HepG2 (cell line): Measurements from ENCODE around the gene ASL. TPM values are rescaled to one million over a fixed set of nuclear protein-coding genes. Genes with fewer than 3 reads are reported as not detected.

ENCODE experiments used
- ATAC-seq: fragments of 200-7000 bp; cut with Tn5 transposase; 3 replicates; pipeline ENCODE4 v1.9.1; 2020; ENCODE audit warnings: mild to moderate bottlenecking, moderate library complexity
- BruUV-seq: library from RNA; stranded (reverse); fragments of 400-500 nt; replicated peaks from 2 replicates; lab custom pipeline; 2021; lab: Mats Ljungman, UMichigan
- CTCF ChIA-PET: fragments of 300-600 bp; formaldehyde crosslinking; extraction: SDS; loops from one replicate; lab custom pipeline; 2021; ENCODE audit warnings: low total read pairs, inconsistent platforms, low intra/inter-chr PET ratio; lab: Yijun Ruan, JAX
- POLR2A ChIA-PET: fragments of 350-600 bp; sonication (Branson Sonifier 250); formaldehyde crosslinking; loops from one replicate; lab custom pipeline; 2020; ENCODE audit warnings: antibody characterized with exemption, inconsistent platforms; lab: Yijun Ruan, JAX
- DNase-seq: peaks from one replicate; pipeline ENCODE4 v3.0.0-alpha.2; 2015; ENCODE audit warnings: low spot score
- FAIRE-seq: peaks from 3 replicates; lab custom pipeline; 2011; peaks lifted over from hg19 to GRCh38; lab: Jason Lieb, UNC
- H2AFZ ChIP-seq: one replicate; pipeline ENCODE4 v1.6.1; 2011; ENCODE audit warnings: low read length, inconsistent platforms
- H3K27ac ChIP-seq: fragments of 300-600 bp; 3 replicates; pipeline ENCODE4 v1.8.0; 2011; ENCODE audit warnings: mixed run types, mild to moderate bottlenecking, mixed read lengths, low read length, inconsistent platforms; ENCODE audit not compliant: insufficient read depth; ENCODE audit errors: extremely low read length
- H3K27me3 ChIP-seq, 2 experiments: fragments of 200-600 bp in 1 of 2; 2 replicates in 1 of 2; 3 replicates in 1 of 2; pipeline versions ENCODE4 v1.6.0 to v1.8.0; 2011; ENCODE audit warnings: low read length in 2 of 2, mild to moderate bottlenecking in 2 of 2, moderate library complexity in 2 of 2, inconsistent platforms in 1 of 2; ENCODE audit not compliant: insufficient read depth in 2 of 2, control insufficient read depth in 1 of 2
- H3K36me3 ChIP-seq, 2 experiments: fragments of 200-600 bp in 1 of 2; replicated peaks in 1 of 2; 2 replicates in 1 of 2; 3 replicates in 1 of 2; pipeline versions ENCODE4 v1.5.1 to v1.8.0; 2011; ENCODE audit warnings: low read length in 2 of 2, inconsistent platforms in 1 of 2; ENCODE audit not compliant: insufficient read depth in 2 of 2, control insufficient read depth in 1 of 2
- H3K4me1 ChIP-seq: 2 replicates; pipeline ENCODE4 v1.5.1; 2012; ENCODE audit warnings: low read length, inconsistent platforms; ENCODE audit not compliant: insufficient read depth
- H3K4me2 ChIP-seq: 2 replicates; pipeline ENCODE4 v1.6.0; 2011; ENCODE audit warnings: low read depth, low read length, inconsistent platforms
- H3K4me3 ChIP-seq, 3 experiments: fragments of 200-600 bp in 1 of 3; sonication (generic), shearing (Covaris generic) in 1 of 3; replicated peaks in 1 of 3; 2 replicates each; pipeline ENCODE4 v1.5.1; 2011 to 2016; ENCODE audit warnings: low read length in 3 of 3, inconsistent platforms in 2 of 3, low read depth in 2 of 3, mild to moderate bottlenecking in 2 of 3, control low read depth in 1 of 3, mixed read lengths in 1 of 3; ENCODE audit not compliant: insufficient read depth in 1 of 3
- H3K79me2 ChIP-seq: one replicate; pipeline ENCODE4 v1.6.1; 2011; ENCODE audit warnings: low read length, inconsistent platforms; ENCODE audit not compliant: insufficient read depth
- H3K9ac ChIP-seq: 2 replicates; pipeline ENCODE4 v1.6.0; 2011; ENCODE audit warnings: mild to moderate bottlenecking, low read depth, low read length, inconsistent platforms; ENCODE audit not compliant: insufficient read depth
- H3K9me3 ChIP-seq: 2 replicates; pipeline ENCODE4 v1.5.1; 2012; ENCODE audit warnings: mild to moderate bottlenecking, low read length
- H4K20me1 ChIP-seq: 2 replicates; pipeline ENCODE4 v1.6.0; 2011; ENCODE audit warnings: inconsistent platforms, mild to moderate bottlenecking, low read length, moderate library complexity; ENCODE audit not compliant: insufficient read depth
- ARNTL ChIP-seq: sonication (generic); formaldehyde crosslinking; IDR thresholded peaks from 2 replicates; pipeline ENCODE4 v1.4.0; 2020; ENCODE audit warnings: mild to moderate bottlenecking, missing genetic modification reagents
- CBFB ChIP-seq: sonication (generic); formaldehyde crosslinking; IDR thresholded peaks from 2 replicates; pipeline ENCODE4 v1.4.0; 2020; ENCODE audit warnings: missing genetic modification reagents
- CEBPG ChIP-seq: IDR thresholded peaks from 2 replicates; pipeline ENCODE4 v1.6.1; 2016
- FOXA3 ChIP-seq: IDR thresholded peaks from 2 replicates; pipeline ENCODE4 v1.6.1; 2016; ENCODE audit warnings: missing genetic modification reagents, missing compliant biosample characterization
- GMEB2 ChIP-seq: IDR thresholded peaks from 2 replicates; pipeline ENCODE4 v1.6.1; 2016; ENCODE audit warnings: missing biosample characterization, missing genetic modification reagents, low read depth
- HIVEP1 ChIP-seq: sonication (generic); formaldehyde crosslinking; IDR thresholded peaks from 2 replicates; pipeline ENCODE4 v1.4.0; 2020; ENCODE audit warnings: mild to moderate bottlenecking, missing genetic modification reagents
- HOXA7 ChIP-seq: sonication (generic); formaldehyde crosslinking; IDR thresholded peaks from 2 replicates; pipeline ENCODE4 v1.8.1; 2022; ENCODE audit warnings: mild to moderate bottlenecking, missing genetic modification reagents, moderate library complexity
- IRF2 ChIP-seq: IDR thresholded peaks from 2 replicates; pipeline ENCODE4 v1.6.1; 2018; ENCODE audit warnings: missing genetic modification reagents, missing compliant biosample characterization
- ISL2 ChIP-seq: sonication (generic); formaldehyde crosslinking; IDR thresholded peaks from 2 replicates; pipeline ENCODE4 v1.5.0; 2020; ENCODE audit warnings: missing genetic modification reagents
- KDM1A ChIP-seq: IDR thresholded peaks from 2 replicates; pipeline ENCODE4 v1.6.1; 2016; ENCODE audit warnings: missing compliant biosample characterization
- KMT2B ChIP-seq: IDR thresholded peaks from 2 replicates; pipeline ENCODE4 v1.6.1; 2016; ENCODE audit warnings: missing genetic modification reagents, missing compliant biosample characterization
- MXD4 ChIP-seq: IDR thresholded peaks from 2 replicates; pipeline ENCODE4 v1.6.1; 2016; ENCODE audit warnings: mild to moderate bottlenecking, missing biosample characterization, missing genetic modification reagents
- MYC ChIP-seq: sonication (generic); formaldehyde crosslinking; IDR thresholded peaks from 2 replicates; pipeline ENCODE4 v1.9.0; 2021; ENCODE audit warnings: missing genetic modification reagents, borderline replicate concordance
- PBX3 ChIP-seq: sonication (generic); formaldehyde crosslinking; IDR thresholded peaks from 2 replicates; pipeline ENCODE4 v1.8.1; 2023; ENCODE audit warnings: missing genetic modification reagents, inconsistent platforms, borderline replicate concordance
- PCBP1 ChIP-seq: fragments of 200-400 bp; formaldehyde crosslinking; IDR thresholded peaks from 2 replicates; pipeline ENCODE4 v1.6.1; 2017; ENCODE audit warnings: mild to moderate bottlenecking, low read depth, low read length, borderline replicate concordance
- RCOR2 ChIP-seq: IDR thresholded peaks from 2 replicates; pipeline ENCODE4 v1.6.1; 2016; ENCODE audit warnings: missing biosample characterization, missing genetic modification reagents
- RELA ChIP-seq: sonication (generic); formaldehyde crosslinking; IDR thresholded peaks from 2 replicates; pipeline ENCODE4 v1.4.0; 2020; ENCODE audit warnings: missing genetic modification reagents
- SUZ12 ChIP-seq: fragments of 150-350 bp; IDR thresholded peaks from 2 replicates; pipeline ENCODE4 v1.6.1; 2014; ENCODE audit warnings: low read depth, low read length
- TFDP2 ChIP-seq: sonication (generic); formaldehyde crosslinking; IDR thresholded peaks from 2 replicates; pipeline ENCODE4 v1.4.0; 2020; ENCODE audit warnings: missing genetic modification reagents
- ZC3H4 ChIP-seq: sonication (generic); formaldehyde crosslinking; IDR thresholded peaks from 2 replicates; pipeline ENCODE4 v1.4.0; 2020; ENCODE audit warnings: missing genetic modification reagents, borderline replicate concordance
- ZNF264 ChIP-seq: sonication (generic); formaldehyde crosslinking; IDR thresholded peaks from 2 replicates; pipeline ENCODE4 v1.4.0; 2020; ENCODE audit warnings: missing genetic modification reagents
- ZNF441 ChIP-seq: sonication (generic); formaldehyde crosslinking; IDR thresholded peaks from 2 replicates; pipeline ENCODE4 v1.7.0; 2021; ENCODE audit warnings: missing genetic modification reagents, borderline replicate concordance
- ZNF766 ChIP-seq: sonication (generic); formaldehyde crosslinking; IDR thresholded peaks from 2 replicates; pipeline ENCODE4 v1.5.0; 2020; ENCODE audit warnings: missing genetic modification reagents, borderline replicate concordance
- ZNF83 ChIP-seq: sonication (generic); formaldehyde crosslinking; IDR thresholded peaks from 2 replicates; pipeline ENCODE4 v1.4.0; 2020; ENCODE audit warnings: missing genetic modification reagents, mild to moderate bottlenecking, borderline replicate concordance
- WGBS: methylation state at CpG from one replicate; pipeline ENCODE4 v1.1.6; 2017; ENCODE audit warnings: low lambda C conversion rate; 5-methylcytosine and 5-hydroxymethylcytosine counted together
- in situ Hi-C: cut with HindIII; loops from 2 replicates; pipeline ENCODE4 v1.10.0; 2017; ENCODE audit warnings: low pct_unique_long_range_greater_than_20kb; ENCODE audit not compliant: extremely low pct_ligation_motif_present
- intact Hi-C: fragments of 100-400 bp; cut with micrococcal nuclease; formaldehyde crosslinking; loops from one replicate; pipeline ENCODE4 v1.10.0; 2022; ENCODE audit not compliant: unreplicated experiment
- polyA plus RNA-seq, 8 experiments: library from polyadenylated mRNA; depleted of rRNA in 3 of 8; stranded (reverse) in 7 of 8; unstranded in 1 of 8; fragments of >200 nt; fragmentation: Illumina TruSeq in 4 of 8; extraction: Trizol in 4 of 8; gene quantifications; 2 replicates each; pipeline versions ENCODE4 v1.2.1 to v1.2.3, GENCODE V29; 2011 to 2016; ENCODE audit warnings: low read depth in 4 of 8, missing spikeins in 1 of 8, mixed read lengths in 1 of 8; ENCODE audit not compliant: insufficient read depth in 1 of 8
- total RNA-seq, 5 experiments: library from RNA; depleted of rRNA; stranded (reverse); fragments of >200 nt; fragmentation: Illumina TruSeq; extraction: Trizol; gene quantifications; 2 replicates each; pipeline ENCODE4 v1.2.3, GENCODE V29; 2016; ENCODE audit warnings: low read depth in 1 of 5

ASL gene
- total and polyA plus RNA-seq, 2 of the 13 experiments (the other 11 are each of a cell fraction or from before 2014, with no cell fraction given), result 71.4 to 96.5 TPM

GRCh38 chr7:66050990-66051448 lies 24.6 kb upstream of the ASL start:
- peak overlapping the region; percentile 23 for H3K27ac ChIP-seq
- no TSS peak for BruUV-seq
- POLR2A ChIA-PET, result interaction anchor here (0.8 to 1.3 kb wide), 5 partner anchors 24 to 690 kb away, joined by 3 to 4 read pairs (median 3); partner anchors contain the start of genes CRCP and RABGEF1
- DNase-seq (peak; percentile 82), FAIRE-seq (peak; percentile 71), ATAC-seq (peak; percentile 81)
- intact Hi-C loops (no loop called here), in situ Hi-C loops (no loop called here)
- no peak overlapping the region for H2AFZ ChIP-seq
- no peaks in the 10 kb centered on the region for H3K36me3 ChIP-seq
- no peaks in the 10 kb centered on the region for H3K79me2 ChIP-seq
- H3K4me2 ChIP-seq, result peak overlapping the region; percentile 67
- peaks cover 44% of the 10 kb centered on the region for H3K4me1 ChIP-seq
- H3K9ac ChIP-seq, result 0 out of 2 replicates have a peak overlapping the region, but pooled peaks have one; percentile 15
- no peaks in the 10 kb centered on the region for H3K27me3 ChIP-seq
- no peaks in the 10 kb centered on the region for H3K9me3 ChIP-seq
- CTCF ChIA-PET, result no interaction called here
- H3K4me3 ChIP-seq, result peak overlapping the region in 2 of 3 experiments; percentile 15 to 52; a peak in 2 of 6 replicates
- no peaks in the 10 kb centered on the region for H4K20me1 ChIP-seq
- 0% methylated on average over 3 of the region's 3 CpGs for WGBS
- TF ChIP-seq ZNF83 (CRISPR knock-in tag) (no peak), MXD4 (CRISPR knock-in tag) (peak; percentile 50; the same call in 1 of the 2 replicates), FOXA3 (peak; percentile 59), ZNF766 (no peak), RCOR2 (CRISPR knock-in tag) (0 out of 2 replicates have a peak, but pooled peaks have one; percentile 64), MYC (no peak), ARNTL (CRISPR knock-in tag) (no peak), KMT2B (CRISPR knock-in tag) (no peak; the same call in 1 of the 2 replicates), ZNF264 (CRISPR knock-in tag) (no peak), SUZ12 (no peak), RELA (CRISPR knock-in tag) (no peak), KDM1A (CRISPR knock-in tag) (peak; percentile 61; the same call in 1 of the 2 replicates), IRF2 (CRISPR knock-in tag) (0 out of 2 replicates have a peak, but pooled peaks have one; percentile 33), HIVEP1 (CRISPR knock-in tag) (no peak), HOXA7 (CRISPR knock-in tag) (no peak), ZC3H4 (CRISPR knock-in tag) (no peak), PCBP1 (no peak), ZNF441 (no peak), PBX3 (CRISPR knock-in tag) (no peak), CBFB (CRISPR knock-in tag) (0 out of 2 replicates have a peak, but pooled peaks have one; percentile 35), ISL2 (CRISPR knock-in tag) (no peak), GMEB2 (no peak), TFDP2 (no peak), CEBPG (CRISPR knock-in tag) (peak; percentile 90)
